ENCODE results near the gene AREG.

AREG gene

GRCh38 chr4:74431113-74431826 is 13.7 kb upstream of the AREG start:
- Histone ChIP-seq H3K27ac (ENCODE audit: low read depth, low read length) (no peak overlapping the region), H3K27me3 (ENCODE audit: control insufficient read depth in 1 of 2, insufficient read depth in 2 of 2, low read length in 2 of 2) (no peaks in the 10 kb centered on the region), H3K9me3 (ENCODE audit: control insufficient read depth in 1 of 2, low read length in 2 of 2) (no peaks in the 10 kb centered on the region), H3K4me3 (ENCODE audit: low read depth in 1 of 2, low read length in 2 of 2) (no peak overlapping the region), H3K36me3 (ENCODE audit: control insufficient read depth in 1 of 2, insufficient read depth in 2 of 2, low read length in 2 of 2) (no peaks in the 10 kb centered on the region), H3K4me1 (ENCODE audit: control insufficient read depth in 1 of 2, insufficient read depth in 2 of 2, low read length in 2 of 2) (no peaks in the 10 kb centered on the region), H3K9ac (ENCODE audit: low read depth in 1 of 2, low read length in 2 of 2) (no peak overlapping the region)

GRCh38 chr4:74433043-74433442 is 11.9 kb upstream of the AREG start:
- Histone ChIP-seq H3K27ac (ENCODE audit: low read depth, low read length) (no peak overlapping the region), H3K4me3 (ENCODE audit: low read depth in 1 of 2, low read length in 2 of 2) (no peak overlapping the region), H3K9ac (ENCODE audit: low read depth in 1 of 2, low read length in 2 of 2) (no peak overlapping the region), H3K27me3 (ENCODE audit: control insufficient read depth in 1 of 2, insufficient read depth in 2 of 2, low read length in 2 of 2) (no peaks in the 10 kb centered on the region), H3K9me3 (ENCODE audit: control insufficient read depth in 1 of 2, low read length in 2 of 2) (no peaks in the 10 kb centered on the region), H3K4me1 (ENCODE audit: control insufficient read depth in 1 of 2, insufficient read depth in 2 of 2, low read length in 2 of 2) (no peaks in the 10 kb centered on the region), H3K36me3 (ENCODE audit: control insufficient read depth in 1 of 2, insufficient read depth in 2 of 2, low read length in 2 of 2) (no peaks in the 10 kb centered on the region)

- Histone ChIP-seq H3K9ac (ENCODE audit: low read depth in 1 of 2, low read length in 2 of 2) (no peak overlapping the region), H3K27me3 (ENCODE audit: control insufficient read depth in 1 of 2, insufficient read depth in 2 of 2, low read length in 2 of 2) (no peaks in the 10 kb centered on the region), H3K27ac (ENCODE audit: low read depth, low read length) (no peak overlapping the region)
Observed at GRCh38 chr4:74433541-74434172, 11.3 kb upstream of the AREG start.

GRCh38 chr4:74435296-74435695 is 9.6 kb upstream of the AREG start:
- no peak overlapping the region for H3K9ac ChIP-seq (ENCODE audit: low read depth in 1 of 2, low read length in 2 of 2)
- no peak overlapping the region for H3K4me3 ChIP-seq (ENCODE audit: low read depth in 1 of 2, low read length in 2 of 2)
- no peak overlapping the region for H3K27ac ChIP-seq (ENCODE audit: low read depth, low read length)
- H3K27me3 ChIP-seq (ENCODE audit: control insufficient read depth in 1 of 2, insufficient read depth in 2 of 2, low read length in 2 of 2), result no peaks in the 10 kb centered on the region
- H3K9me3 ChIP-seq (ENCODE audit: control insufficient read depth in 1 of 2, low read length in 2 of 2), result no peaks in the 10 kb centered on the region
- no peaks in the 10 kb centered on the region for H3K4me1 ChIP-seq (ENCODE audit: control insufficient read depth in 1 of 2, insufficient read depth in 2 of 2, low read length in 2 of 2)
- H3K36me3 ChIP-seq (ENCODE audit: control insufficient read depth in 1 of 2, insufficient read depth in 2 of 2, low read length in 2 of 2), result no peaks in the 10 kb centered on the region

More at GRCh38 chr4:74433541-74434172, 11.3 kb upstream of the AREG start:
- H3K4me3 ChIP-seq (ENCODE audit: low read depth in 1 of 2, low read length in 2 of 2), result no peak overlapping the region
- H3K36me3 ChIP-seq (ENCODE audit: control insufficient read depth in 1 of 2, insufficient read depth in 2 of 2, low read length in 2 of 2), result no peaks in the 10 kb centered on the region
- no peaks in the 10 kb centered on the region for H3K9me3 ChIP-seq (ENCODE audit: control insufficient read depth in 1 of 2, low read length in 2 of 2)
- H3K4me1 ChIP-seq (ENCODE audit: control insufficient read depth in 1 of 2, insufficient read depth in 2 of 2, low read length in 2 of 2), result no peaks in the 10 kb centered on the region

- Histone ChIP-seq H3K9me3 (ENCODE audit: control insufficient read depth in 1 of 2, low read length in 2 of 2) (no peaks in the 10 kb centered on the region), H3K27ac (ENCODE audit: low read depth, low read length) (no peak overlapping the region), H3K4me3 (ENCODE audit: low read depth in 1 of 2, low read length in 2 of 2) (no peak overlapping the region), H3K4me1 (ENCODE audit: control insufficient read depth in 1 of 2, insufficient read depth in 2 of 2, low read length in 2 of 2) (no peaks in the 10 kb centered on the region), H3K27me3 (ENCODE audit: control insufficient read depth in 1 of 2, insufficient read depth in 2 of 2, low read length in 2 of 2) (no peaks in the 10 kb centered on the region), H3K9ac (ENCODE audit: low read depth in 1 of 2, low read length in 2 of 2) (no peak overlapping the region), H3K36me3 (ENCODE audit: control insufficient read depth in 1 of 2, insufficient read depth in 2 of 2, low read length in 2 of 2) (no peaks in the 10 kb centered on the region)
Observed at GRCh38 chr4:74437866-74438265, 7.1 kb upstream of the AREG start.

DNA sequence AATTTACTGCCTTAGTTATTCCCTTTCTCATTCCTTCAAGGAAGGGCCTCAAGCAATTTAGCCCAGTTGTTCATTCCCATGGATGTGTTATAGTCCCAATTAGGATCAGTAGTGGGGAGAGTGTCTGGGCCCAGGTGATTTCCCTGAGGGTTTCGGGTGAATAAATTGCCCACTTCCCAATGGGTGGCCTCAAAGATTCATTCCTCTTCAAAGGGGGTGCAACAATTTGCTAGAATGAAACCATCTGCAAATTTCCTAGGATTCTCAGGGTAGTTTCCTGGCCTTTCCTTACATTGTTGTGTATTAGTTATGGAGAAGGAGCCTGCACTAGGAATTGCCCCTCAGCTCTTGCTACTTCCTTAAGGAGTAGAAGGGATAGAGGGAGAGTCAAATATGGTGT is 6.3 kb upstream of the AREG start:
- Histone ChIP-seq H3K4me3 (ENCODE audit: low read depth in 1 of 2, low read length in 2 of 2) (no peak overlapping the region), H3K36me3 (ENCODE audit: control insufficient read depth in 1 of 2, insufficient read depth in 2 of 2, low read length in 2 of 2) (no peaks in the 10 kb centered on the region), H3K9ac (ENCODE audit: low read depth in 1 of 2, low read length in 2 of 2) (no peak overlapping the region), H3K9me3 (ENCODE audit: control insufficient read depth in 1 of 2, low read length in 2 of 2) (no peaks in the 10 kb centered on the region), H3K27me3 (ENCODE audit: control insufficient read depth in 1 of 2, insufficient read depth in 2 of 2, low read length in 2 of 2) (no peaks in the 10 kb centered on the region), H3K4me1 (ENCODE audit: control insufficient read depth in 1 of 2, insufficient read depth in 2 of 2, low read length in 2 of 2) (no peaks in the 10 kb centered on the region), H3K27ac (ENCODE audit: low read depth, low read length) (no peak overlapping the region)

GRCh38 chr4:74439952-74440351 is 5.0 kb upstream of the AREG start:
- Histone ChIP-seq H3K9me3 (ENCODE audit: control insufficient read depth in 1 of 2, low read length in 2 of 2) (no peaks in the 10 kb centered on the region), H3K4me1 (ENCODE audit: control insufficient read depth in 1 of 2, insufficient read depth in 2 of 2, low read length in 2 of 2) (no peaks in the 10 kb centered on the region), H3K27ac (ENCODE audit: low read depth, low read length) (no peak overlapping the region), H3K27me3 (ENCODE audit: control insufficient read depth in 1 of 2, insufficient read depth in 2 of 2, low read length in 2 of 2) (no peaks in the 10 kb centered on the region), H3K36me3 (ENCODE audit: control insufficient read depth in 1 of 2, insufficient read depth in 2 of 2, low read length in 2 of 2) (no peaks in the 10 kb centered on the region), H3K9ac (ENCODE audit: low read depth in 1 of 2, low read length in 2 of 2) (no peak overlapping the region), H3K4me3 (ENCODE audit: low read depth in 1 of 2, low read length in 2 of 2) (no peak overlapping the region)

DNA sequence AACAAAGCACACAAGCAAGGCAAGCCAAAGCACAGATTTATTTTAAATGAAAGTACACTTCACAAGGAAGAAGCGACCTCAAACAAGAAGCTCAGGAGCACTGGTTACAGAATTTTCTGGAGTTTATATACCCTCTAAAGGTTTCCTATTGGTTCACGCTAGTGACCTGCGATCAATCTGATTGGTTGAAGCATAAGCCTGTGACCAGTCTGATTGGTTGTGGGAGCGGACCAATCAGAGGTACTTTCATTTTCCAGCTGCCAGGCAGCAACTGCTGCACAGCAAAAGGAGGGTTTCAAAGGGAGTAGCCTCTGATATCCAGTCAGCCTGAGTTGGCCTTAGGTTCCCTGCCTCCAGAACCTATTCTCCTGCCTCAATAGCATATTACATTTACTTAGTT is 4.6 kb upstream of the AREG start:
- Histone ChIP-seq H3K27ac (ENCODE audit: low read depth, low read length) (no peak overlapping the region), H3K4me1 (ENCODE audit: control insufficient read depth in 1 of 2, insufficient read depth in 2 of 2, low read length in 2 of 2) (peaks cover 0 to 1% of the 10 kb centered on the region in 2 donors), H3K36me3 (ENCODE audit: control insufficient read depth in 1 of 2, insufficient read depth in 2 of 2, low read length in 2 of 2) (no peaks in the 10 kb centered on the region), H3K9ac (ENCODE audit: low read depth in 1 of 2, low read length in 2 of 2) (no peak overlapping the region), H3K9me3 (ENCODE audit: control insufficient read depth in 1 of 2, low read length in 2 of 2) (no peaks in the 10 kb centered on the region), H3K27me3 (ENCODE audit: control insufficient read depth in 1 of 2, insufficient read depth in 2 of 2, low read length in 2 of 2) (no peaks in the 10 kb centered on the region), H3K4me3 (ENCODE audit: low read depth in 1 of 2, low read length in 2 of 2) (no peak overlapping the region)

DNA sequence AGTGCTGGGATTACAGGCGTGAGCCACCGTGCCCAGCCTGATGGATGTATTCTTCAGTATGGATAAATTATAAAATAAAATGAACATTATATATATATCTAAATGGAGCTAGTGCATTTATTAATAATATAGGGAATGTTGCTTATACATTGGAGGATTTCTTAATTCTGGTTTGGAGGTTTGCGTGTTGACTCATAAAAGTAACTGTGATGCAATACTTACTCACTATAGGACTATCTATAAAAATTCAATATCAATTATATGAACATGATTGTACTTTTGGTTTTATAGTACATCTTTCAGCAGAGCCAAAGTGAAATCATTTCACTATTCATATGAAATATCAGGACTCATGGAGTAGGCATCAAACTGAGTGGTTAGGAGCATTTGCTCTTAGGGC is 3.2 kb upstream of the AREG start:
- no peaks in the 10 kb centered on the region for H3K9me3 ChIP-seq (ENCODE audit: control insufficient read depth in 1 of 2, low read length in 2 of 2)
- H3K27me3 ChIP-seq (ENCODE audit: control insufficient read depth in 1 of 2, insufficient read depth in 2 of 2, low read length in 2 of 2), result no peaks in the 10 kb centered on the region
- H3K36me3 ChIP-seq (ENCODE audit: control insufficient read depth in 1 of 2, insufficient read depth in 2 of 2, low read length in 2 of 2), result no peaks in the 10 kb centered on the region
- no peak overlapping the region for H3K9ac ChIP-seq (ENCODE audit: low read depth in 1 of 2, low read length in 2 of 2)
- no peak overlapping the region for H3K27ac ChIP-seq (ENCODE audit: low read depth, low read length)
- H3K4me3 ChIP-seq (ENCODE audit: low read depth in 1 of 2, low read length in 2 of 2), result no peak overlapping the region
- H3K4me1 ChIP-seq (ENCODE audit: control insufficient read depth in 1 of 2, insufficient read depth in 2 of 2, low read length in 2 of 2), result peaks cover 0 to 8% of the 10 kb centered on the region in 2 donors

DNA sequence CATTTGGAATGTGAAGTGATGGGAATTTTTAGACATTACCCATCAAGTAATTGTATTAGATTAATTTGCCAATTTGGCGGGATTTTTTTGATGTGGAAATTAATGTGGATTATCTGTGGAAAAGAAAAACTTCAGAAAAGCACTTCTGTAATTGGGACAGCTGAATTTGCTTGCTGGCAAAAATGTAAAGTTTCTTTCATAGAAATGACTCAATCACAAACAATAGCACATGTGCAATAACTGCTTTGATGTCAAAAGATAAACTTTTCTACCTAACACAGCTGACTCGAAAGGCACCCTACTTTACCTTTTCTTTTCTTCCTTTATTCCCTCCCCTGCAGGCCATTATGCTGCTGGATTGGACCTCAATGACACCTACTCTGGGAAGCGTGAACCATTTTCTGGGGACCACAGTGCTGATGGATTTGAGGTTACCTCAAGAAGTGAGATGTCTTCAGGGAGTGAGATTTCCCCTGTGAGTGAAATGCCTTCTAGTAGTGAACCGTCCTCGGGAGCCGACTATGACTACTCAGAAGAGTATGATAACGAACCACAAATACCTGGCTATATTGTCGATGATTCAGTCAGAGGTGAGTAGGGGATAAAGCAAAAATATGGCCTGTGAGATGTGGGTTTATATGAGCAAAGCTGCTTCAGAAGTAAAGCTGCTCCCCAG is 1.4 kb downstream of the AREG start:
- no peaks in the 10 kb centered on the region for H3K36me3 ChIP-seq (ENCODE audit: control insufficient read depth in 1 of 2, insufficient read depth in 2 of 2, low read length in 2 of 2)
- no peaks in the 10 kb centered on the region for H3K27me3 ChIP-seq (ENCODE audit: control insufficient read depth in 1 of 2, insufficient read depth in 2 of 2, low read length in 2 of 2)
- no peak overlapping the region for H3K9ac ChIP-seq (ENCODE audit: low read depth in 1 of 2, low read length in 2 of 2)
- H3K9me3 ChIP-seq (ENCODE audit: control insufficient read depth in 1 of 2, low read length in 2 of 2), result no peaks in the 10 kb centered on the region
- no peak overlapping the region for H3K27ac ChIP-seq (ENCODE audit: low read depth, low read length)
- no peak overlapping the region for H3K4me3 ChIP-seq (ENCODE audit: low read depth in 1 of 2, low read length in 2 of 2)
- H3K4me1 ChIP-seq (ENCODE audit: control insufficient read depth in 1 of 2, insufficient read depth in 2 of 2, low read length in 2 of 2), result peaks cover 0 to 8% of the 10 kb centered on the region in 2 donors

Data from duodenal mucosa (tissue), 2 donors.